Measurements from ENCODE around the gene RCCD1. TPM values are rescaled to one million over a fixed set of nuclear protein-coding genes. Genes with fewer than 3 reads are reported as not detected.

The RCCD1 gene
- total and polyA plus RNA-seq, 9 of the 15 experiments (the other 6 are each of a cell fraction or from before 2014, with no cell fraction given), result 11.1 to 51.4 (median 24.7) TPM

GRCh38 chr15:90945091-90945490 is 9.6 kb upstream of the RCCD1 start:
- peaks cover 86% of the 10 kb centered on the region; the same call in 2 of the 3 replicates for H3K36me3 ChIP-seq (ENCODE audit: control insufficient read depth, insufficient read depth, low read length)
- in situ Hi-C loops (cut with MboI), result no loop called here
- ATAC-seq, result no peak
- DNase-seq (ENCODE audit: extremely low read depth in 1 of 4, low spot score in 3 of 4), result no peak
- no peaks in the 10 kb centered on the region for H3K27me3 ChIP-seq (ENCODE audit: control insufficient read depth in 2 of 2, insufficient read depth in 2 of 2, low read length in 2 of 2)
- 100% methylated on average over 7 of the region's 7 CpGs for WGBS (ENCODE audit: insufficient coverage, low coverage, missing lambda C conversion rate)
- H2AFZ ChIP-seq (ENCODE audit: low read depth, low read length), result no peak overlapping the region
- H3K4me2 ChIP-seq (ENCODE audit: insufficient read depth, low read length), result no peak overlapping the region
- H4K20me1 ChIP-seq (replicated peaks; ENCODE audit: control insufficient read depth, insufficient read depth, low read length), result 0 out of 2 replicates have a peak, but pooled peaks cover 5% of the 10 kb centered on the region
- peaks cover 3% of the 10 kb centered on the region for H3K9me1 ChIP-seq (ENCODE audit: control insufficient read depth, insufficient read depth, low read length)
- no peaks in the 10 kb centered on the region for H3K9me3 ChIP-seq (replicated peaks; ENCODE audit: control insufficient read depth, insufficient read depth, low read depth, low read length)
- no peak overlapping the region for H3K27ac ChIP-seq (ENCODE audit: extremely low read depth, low read depth, low read length)
- ChIA-PET CTCF (ENCODE audit: low intra/inter-chr PET ratio) (no interaction called here), POLR2A (interaction anchor here (1.1 to 3.0 kb wide), 4 partner anchors 9 to 10 kb away, joined by 3 to 20 read pairs (median 8); partner anchors contain the start of genes RCCD1 and UNC45A)
- no peaks in the 10 kb centered on the region for H3K79me2 ChIP-seq (ENCODE audit: control insufficient read depth, insufficient read depth, low read length)
- FAIRE-seq, result no peak
- no TSS peak for BruUV-seq (replicated peaks)
- intact Hi-C loops (cut with micrococcal nuclease), result loop anchor here (5.0 kb wide), 1 partner anchor 87 kb away; no protein-coding TSS in a partner anchor
- peaks cover 13 to 29% of the 10 kb centered on the region in 2 experiments; a peak in 4 of 5 replicates for H3K4me1 ChIP-seq (replicated peaks in 1 of 2; ENCODE audit: control insufficient read depth in 2 of 2, insufficient read depth in 2 of 2, low read length in 2 of 2)
- no peak overlapping the region for H3K9ac ChIP-seq (ENCODE audit: insufficient read depth in 1 of 2, low read depth in 2 of 2, low read length in 2 of 2)
- H3K4me3 ChIP-seq, result no peak overlapping the region
- TF ChIP-seq ZNF408 (CRISPR knock-in tag; IDR thresholded peaks at IDR 0.05; ENCODE audit: low read depth) (no peak), COPS2 (conservative IDR thresholded peaks at IDR 0.05) (no peak), HMG20B (CRISPR knock-in tag; IDR thresholded peaks at IDR 0.05) (no peak), ZFP1 (CRISPR knock-in tag; IDR thresholded peaks at IDR 0.05) (no peak), SAP30 (IDR thresholded peaks at IDR 0.05; ENCODE audit: borderline replicate concordance, insufficient read depth, low read depth, low read length, poor library complexity, severe bottlenecking) (no peak), LEF1 (IDR thresholded peaks at IDR 0.05) (no peak), SFPQ (IDR thresholded peaks at IDR 0.05; ENCODE audit: low read depth, low read length) (no peak), ELF1 (tag; IDR thresholded peaks at IDR 0.05) (no peak), ZNF174 (CRISPR knock-in tag; IDR thresholded peaks at IDR 0.05) (no peak), FOXO4 (CRISPR knock-in tag; IDR thresholded peaks at IDR 0.05) (no peak), ATF3 (IDR thresholded peaks at IDR 0.05) (no peak), ATF3 (CRISPR knock-in tag; conservative IDR thresholded peaks at IDR 0.05) (no peak), RFX7 (CRISPR knock-in tag; IDR thresholded peaks at IDR 0.05) (no peak), XRCC4 (IDR thresholded peaks at IDR 0.05; ENCODE audit: extremely low read depth, insufficient read depth, insufficient read length) (no peak), FOXK2 (conservative IDR thresholded peaks at IDR 0.05 in 1 of 2, IDR thresholded peaks at IDR 0.05 in 1 of 2; ENCODE audit: low read depth in 2 of 2) (no peak), ZNF778 (CRISPR knock-in tag; IDR thresholded peaks at IDR 0.05) (no peak), ZNF830 (CRISPR knock-in tag; IDR thresholded peaks at IDR 0.05) (no peak), ZNF589 (CRISPR knock-in tag; IDR thresholded peaks at IDR 0.05; ENCODE audit: low read depth) (no peak), JUND (IDR thresholded peaks at IDR 0.05; ENCODE audit: borderline replicate concordance, low read depth, low read length) (no peak), JUND (tag; IDR thresholded peaks at IDR 0.05; ENCODE audit: borderline replicate concordance, low read depth, low read length) (no peak)

Measured in K562 (cell line).